Hepatocyte (in vitro differentiated cells): ENCODE results near the gene COL24A1. TPM values are rescaled to one million over a fixed set of nuclear protein-coding genes. Genes with fewer than 3 reads are reported as not detected.

Source experiments
- DNase-seq: peaks from one replicate; pipeline ENCODE4 v3.0.0-alpha.2; 2016; ENCODE audit warnings: low spot score
- H2AFZ ChIP-seq: fragments of 200-600 bp; sonication (generic); 2 replicates; pipeline ENCODE4 v1.6.0; 2016; ENCODE audit warnings: antibody characterized with exemption, mild to moderate bottlenecking
- H3K27ac ChIP-seq: fragments of 200-600 bp; sonication (generic); 2 replicates; pipeline ENCODE4 v1.5.1; 2016; ENCODE audit warnings: mild to moderate bottlenecking
- H3K27me3 ChIP-seq: fragments of 200-600 bp; sonication (generic); 2 replicates; pipeline ENCODE4 v1.6.1; 2016
- H3K36me3 ChIP-seq: fragments of 200-600 bp; sonication (generic); replicated peaks from 2 replicates; pipeline ENCODE4 v1.5.1; 2016; ENCODE audit warnings: low read depth; ENCODE audit not compliant: insufficient read depth
- H3K4me1 ChIP-seq: fragments of 200-600 bp; sonication (generic); 2 replicates; pipeline ENCODE4 v1.5.1; 2016; ENCODE audit warnings: mild to moderate bottlenecking, moderate library complexity; ENCODE audit not compliant: insufficient read depth
- H3K4me2 ChIP-seq: fragments of 200-600 bp; sonication (generic); 2 replicates; pipeline ENCODE4 v1.6.0; 2016
- H3K4me3 ChIP-seq: fragments of 200-600 bp; sonication (generic); 2 replicates; pipeline ENCODE4 v1.5.1; 2016; ENCODE audit warnings: mild to moderate bottlenecking
- H3K79me2 ChIP-seq: fragments of 200-600 bp; sonication (generic); 2 replicates; pipeline ENCODE4 v1.6.0; 2017; ENCODE audit warnings: mild to moderate bottlenecking
- H3K9me2 ChIP-seq: fragments of 200-600 bp; sonication (generic); replicated peaks from 2 replicates; pipeline ENCODE4 v1.6.0; 2017; ENCODE audit warnings: mild to moderate bottlenecking; ENCODE audit not compliant: insufficient read depth
- H3K9me3 ChIP-seq: fragments of 200-600 bp; sonication (generic); 2 replicates; pipeline ENCODE4 v1.5.1; 2016; ENCODE audit warnings: low read depth, mild to moderate bottlenecking
- H4K20me1 ChIP-seq: fragments of 200-600 bp; sonication (generic); 2 replicates; pipeline ENCODE4 v1.6.0; 2016; ENCODE audit warnings: mild to moderate bottlenecking; ENCODE audit not compliant: insufficient read depth, poor library complexity, severe bottlenecking
- CTCF ChIP-seq: fragments of 200-600 bp; sonication (generic); IDR thresholded peaks from 2 replicates; pipeline ENCODE4 v1.5.1; 2016; ENCODE audit warnings: antibody characterized with exemption, mild to moderate bottlenecking; ENCODE audit not compliant: poor library complexity
- EZH2 ChIP-seq: fragments of 200-600 bp; sonication (generic); IDR thresholded peaks from 2 replicates; pipeline ENCODE4 v1.6.1; 2016; ENCODE audit warnings: antibody characterized with exemption, mild to moderate bottlenecking, borderline replicate concordance
- EZH2phosphoT487 ChIP-seq: fragments of 200-600 bp; sonication (generic); IDR thresholded peaks from one replicate; pipeline ENCODE4 v1.6.1; 2018; ENCODE audit warnings: antibody characterized with exemption, mild to moderate bottlenecking, low read depth, moderate library complexity; ENCODE audit not compliant: unreplicated experiment, severe bottlenecking
- WGBS: methylation state at CpG from one replicate; pipeline ENCODE4 v1.1.6; 2016; ENCODE audit warnings: low lambda C conversion rate; ENCODE audit errors: missing lambda C conversion rate; 5-methylcytosine and 5-hydroxymethylcytosine counted together
- polyA plus RNA-seq: library from polyadenylated mRNA; unstranded; fragments of >200 nt; fragmentation: Nextera tagmentation; extraction: Ambion mirVana; gene quantifications from 2 replicates; pipeline ENCODE4 v1.2.1, GENCODE V29; 2016
- total RNA-seq: library from RNA; depleted of rRNA; stranded (reverse); fragments of >200 nt; gene quantifications from 2 replicates; pipeline ENCODE4 v1.2.3, GENCODE V29; 2014

The COL24A1 gene
- total and polyA plus RNA-seq, 2 experiments from 2014 or later: 2.4 to 2.7 TPM

GRCh38 chr1:86184426-86184825, 27.9 kb upstream of the COL24A1 start:
- no peak overlapping the region for H3K4me3 ChIP-seq
- H3K27ac ChIP-seq: no peak overlapping the region
- no peak overlapping the region for H2AFZ ChIP-seq
- no peaks in the 10 kb centered on the region for H3K36me3 ChIP-seq
- no peaks in the 10 kb centered on the region for H3K27me3 ChIP-seq
- no peaks in the 10 kb centered on the region for H4K20me1 ChIP-seq
- no peaks in the 10 kb centered on the region for H3K9me3 ChIP-seq
- H3K4me1 ChIP-seq: no peaks in the 10 kb centered on the region
- H3K79me2 ChIP-seq: no peaks in the 10 kb centered on the region
- H3K9me2 ChIP-seq: no peaks in the 10 kb centered on the region
- DNase-seq: no peak
- no peak overlapping the region for H3K4me2 ChIP-seq
- WGBS: 100% methylated on average over 1 of the region's 1 CpG
- no peak for TF ChIP-seq CTCF
- no peak for TF ChIP-seq EZH2

GRCh38 chr1:86183810-86184209, 27.2 kb upstream of the COL24A1 start:
- no peak for DNase-seq
- Histone ChIP-seq H3K4me3 (no peak overlapping the region), H3K79me2 (no peaks in the 10 kb centered on the region), H3K27me3 (no peaks in the 10 kb centered on the region), H3K9me3 (no peaks in the 10 kb centered on the region), H3K4me2 (no peak overlapping the region), H3K4me1 (no peaks in the 10 kb centered on the region), H4K20me1 (no peaks in the 10 kb centered on the region), H2AFZ (no peak overlapping the region), H3K36me3 (no peaks in the 10 kb centered on the region), H3K9me2 (no peaks in the 10 kb centered on the region), H3K27ac (no peak overlapping the region)
- TF ChIP-seq EZH2 (no peak), EZH2phosphoT487 (no peak), CTCF (no peak)
- WGBS: 39% methylated on average over 1 of the region's 1 CpG

- no peaks in the 10 kb centered on the region for H3K9me3 ChIP-seq
- peaks cover 4% of the 10 kb centered on the region for H3K27me3 ChIP-seq
- no peaks in the 10 kb centered on the region for H3K36me3 ChIP-seq
- no peak overlapping the region for H2AFZ ChIP-seq
- H3K27ac ChIP-seq: no peak overlapping the region
- H3K4me1 ChIP-seq: no peaks in the 10 kb centered on the region
- no peak for DNase-seq
- no peaks in the 10 kb centered on the region for H3K9me2 ChIP-seq
- H3K4me2 ChIP-seq: no peak overlapping the region
- no peak for TF ChIP-seq CTCF
- TF ChIP-seq EZH2: no peak
- TF ChIP-seq EZH2phosphoT487: no peak
- 85% methylated on average over 5 of the region's 5 CpGs for WGBS
- H3K79me2 ChIP-seq: no peaks in the 10 kb centered on the region
- no peak overlapping the region for H3K4me3 ChIP-seq
- no peaks in the 10 kb centered on the region for H4K20me1 ChIP-seq
These were observed 19.7 kb upstream of the COL24A1 start for GRCh38 chr1:86176226-86176625.

- H2AFZ ChIP-seq: no peak overlapping the region
- no peaks in the 10 kb centered on the region for H3K36me3 ChIP-seq
- no peaks in the 10 kb centered on the region for H3K9me2 ChIP-seq
- no peaks in the 10 kb centered on the region for H3K9me3 ChIP-seq
- no peak overlapping the region for H3K4me3 ChIP-seq
- DNase-seq: no peak
- H3K4me2 ChIP-seq: no peak overlapping the region
- WGBS: 67% methylated on average over 5 of the region's 5 CpGs
- H3K27me3 ChIP-seq: peaks cover 4% of the 10 kb centered on the region
- H3K27ac ChIP-seq: no peak overlapping the region
- no peaks in the 10 kb centered on the region for H3K4me1 ChIP-seq
- H3K79me2 ChIP-seq: no peaks in the 10 kb centered on the region
- TF ChIP-seq EZH2phosphoT487 (no peak), EZH2 (no peak)
- no peaks in the 10 kb centered on the region for H4K20me1 ChIP-seq
These were observed 19.2 kb upstream of the COL24A1 start for GRCh38 chr1:86175756-86176155.
